Measurements from ENCODE around the gene KIAA0753.

The KIAA0753 gene

GRCh38 chr17:6547336-6547735, 93.2 kb downstream of the KIAA0753 start:
- DNase-seq (ENCODE audit: low spot score), result no peak

DNA sequence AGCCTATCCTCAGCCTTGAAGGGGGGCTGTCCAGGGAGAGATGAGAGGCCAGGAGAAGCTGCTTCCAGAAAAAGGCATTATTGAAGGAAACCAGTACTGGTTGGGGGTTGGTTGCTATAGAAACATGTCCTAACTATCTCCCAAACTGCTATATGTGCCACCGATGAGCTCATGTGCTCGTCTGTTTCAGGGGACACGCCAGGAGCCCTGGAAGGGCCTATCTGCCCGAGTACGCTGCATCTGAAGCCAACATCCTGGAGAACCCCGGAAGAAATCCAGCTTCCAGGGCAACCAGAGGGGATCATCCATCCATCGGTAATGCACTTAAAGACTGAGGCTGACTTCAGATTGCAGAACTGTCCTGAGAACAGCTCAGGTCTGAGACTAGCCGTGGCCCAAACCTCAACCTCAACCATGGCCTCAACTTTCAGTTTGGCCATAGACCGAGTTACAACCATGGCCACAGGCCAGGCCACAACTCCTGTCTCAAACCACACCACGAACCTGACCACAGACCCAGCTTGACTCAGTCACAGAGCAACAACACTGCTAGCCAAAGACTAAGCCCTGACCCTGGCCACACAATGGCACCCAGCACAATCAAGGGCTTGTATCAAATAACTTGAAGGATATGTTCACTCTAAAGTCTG, 94.3 kb downstream of the KIAA0753 start:
- DNase-seq (ENCODE audit: low spot score), result no peak

DNA sequence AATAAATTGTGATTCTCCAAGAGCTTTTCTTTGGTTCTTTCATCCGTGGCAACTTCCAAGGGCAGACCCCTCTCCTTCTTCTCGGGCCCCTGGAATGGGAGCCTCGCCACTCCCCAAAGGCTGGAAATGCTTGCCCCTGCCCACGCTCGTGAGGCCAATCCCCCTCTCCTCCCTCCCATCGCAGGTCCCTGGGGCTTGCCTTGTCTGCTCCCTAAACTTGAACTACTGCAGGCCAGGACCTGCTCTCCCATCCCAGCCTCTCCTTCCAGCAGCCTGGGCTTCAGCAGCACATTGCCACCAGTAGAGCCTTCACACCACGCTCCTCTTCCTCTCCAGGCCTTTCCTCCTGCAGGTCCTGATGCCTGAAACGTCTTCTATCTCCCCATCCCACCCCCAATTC, 95.2 kb downstream of the KIAA0753 start:
- no peak for DNase-seq (ENCODE audit: low spot score)

DNA sequence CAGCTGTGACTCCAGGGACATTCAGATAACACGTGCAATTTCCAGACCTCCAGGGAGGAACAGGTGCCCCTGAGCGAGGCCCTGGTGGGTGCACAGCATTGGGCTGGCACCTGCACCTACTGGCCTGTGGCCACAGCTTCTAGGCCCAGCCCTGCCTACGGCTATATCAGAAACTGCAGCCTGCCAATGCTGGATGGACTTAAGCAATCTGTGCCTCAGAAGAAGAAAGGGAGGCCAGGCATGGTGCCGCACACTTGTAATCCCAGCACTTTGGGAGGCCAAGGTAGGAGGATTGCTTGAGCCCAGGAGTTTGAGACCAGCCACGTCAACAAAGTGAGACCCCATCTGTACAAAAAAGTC, 96.5 kb downstream of the KIAA0753 start:
- no peak for DNase-seq (ENCODE audit: low spot score)

DNA sequence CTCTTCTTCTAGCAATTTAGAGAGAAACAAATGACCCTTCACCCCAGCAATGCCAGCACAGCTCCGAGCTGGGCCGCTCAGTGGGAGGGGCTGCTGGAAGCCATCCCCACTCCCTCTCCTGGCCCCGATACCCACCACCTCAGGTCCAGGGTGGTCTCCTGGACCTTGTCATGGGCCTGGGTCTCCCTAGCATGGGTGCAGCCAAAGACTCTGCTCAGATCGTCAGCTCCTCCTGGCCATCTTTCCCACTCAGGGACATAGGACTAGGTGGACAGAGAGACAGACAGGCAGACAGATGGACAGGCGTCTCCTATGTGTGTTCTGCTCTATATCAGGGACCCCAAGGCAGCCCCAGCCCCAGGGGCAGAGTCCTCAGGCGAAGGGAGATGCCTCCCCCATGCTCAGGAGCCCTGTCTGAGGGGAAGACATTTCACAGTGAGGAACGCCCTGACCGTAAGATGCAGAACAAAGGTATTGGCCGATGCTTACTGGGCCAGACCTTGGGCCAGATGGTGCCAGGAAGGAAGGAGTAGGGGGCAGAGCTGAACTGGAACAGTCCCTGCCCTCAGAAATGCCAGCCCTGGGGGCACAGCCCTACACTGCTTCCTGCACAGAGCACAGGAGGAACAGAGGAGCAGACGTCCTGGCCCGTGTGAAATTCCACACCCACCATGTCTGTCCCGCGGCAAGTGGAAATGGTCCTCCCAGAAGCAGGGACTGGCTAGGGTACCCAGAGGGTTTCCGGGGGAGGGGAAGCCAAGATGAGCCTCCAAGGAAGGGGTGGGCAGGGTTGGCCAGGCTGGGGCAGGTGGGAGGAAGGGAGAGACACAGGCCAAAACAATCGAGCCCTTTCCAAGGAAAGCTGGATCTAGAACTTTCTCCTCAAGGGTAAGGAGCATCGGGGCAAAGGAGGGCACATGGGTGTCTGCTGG, 97.2 kb downstream of the KIAA0753 start:
- no peak for DNase-seq (ENCODE audit: low spot score)

DNA sequence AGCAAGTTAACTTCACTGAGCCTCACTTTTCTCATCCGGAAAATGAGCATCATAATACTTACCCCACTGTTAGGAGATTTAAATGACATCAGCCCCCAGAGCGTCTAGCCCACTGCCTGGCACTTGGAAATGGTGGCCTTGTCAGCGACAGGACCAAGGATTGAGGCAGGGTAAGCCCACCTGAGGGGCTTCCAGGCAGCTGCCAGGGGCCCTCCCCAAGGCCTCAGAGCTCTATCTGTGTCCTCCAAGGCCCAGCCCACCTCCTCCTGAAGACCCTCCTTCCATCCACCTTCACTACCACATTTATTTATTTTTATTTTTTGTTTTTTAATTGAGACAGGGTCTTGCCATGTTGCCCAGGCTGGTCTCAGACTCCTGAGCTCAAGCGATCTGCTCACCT, 97.9 kb downstream of the KIAA0753 start:
- no peak for DNase-seq (ENCODE audit: low spot score)

GRCh38 chr17:6541886-6542285, 98.6 kb downstream of the KIAA0753 start:
- DNase-seq (ENCODE audit: low spot score), result no peak

DNA sequence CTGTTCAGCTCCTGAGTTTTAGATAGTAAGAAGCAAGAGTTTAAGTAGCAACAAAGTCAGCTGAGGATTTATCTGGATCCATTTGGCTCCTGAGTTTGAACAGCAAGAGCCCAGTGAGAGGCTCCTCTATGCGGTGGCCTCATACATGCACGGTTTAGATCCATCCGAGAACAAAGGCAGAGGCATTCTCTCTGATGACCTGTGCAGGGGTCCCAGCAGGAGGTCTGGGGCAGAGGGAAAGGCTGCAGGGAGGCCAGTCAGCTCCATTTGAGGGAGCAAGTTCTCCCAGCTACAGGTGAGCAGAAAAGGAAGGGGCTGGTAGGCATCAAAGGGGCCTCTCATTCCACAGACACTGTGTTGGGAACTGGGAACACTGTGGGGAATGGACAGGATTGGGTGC, 100.6 kb downstream of the KIAA0753 start:
- DNase-seq (ENCODE audit: low spot score), result no peak

- DNase-seq (ENCODE audit: low spot score), result no peak
Observed at GRCh38 chr17:6536566-6537065, 103.9 kb downstream of the KIAA0753 start.

GRCh38 chr17:6536053-6536452, 104.5 kb downstream of the KIAA0753 start:
- DNase-seq (ENCODE audit: low spot score), result no peak

- no peak for DNase-seq (ENCODE audit: low spot score)
Observed at GRCh38 chr17:6534846-6535514, 105.5 kb downstream of the KIAA0753 start.

GRCh38 chr17:6532441-6532885, 108.0 kb downstream of the KIAA0753 start:
- no peak for DNase-seq (ENCODE audit: low spot score)

- no peak for DNase-seq (ENCODE audit: low spot score)
Observed at GRCh38 chr17:6531575-6531974, 108.9 kb downstream of the KIAA0753 start.

GRCh38 chr17:6530324-6530920, 110.1 kb downstream of the KIAA0753 start:
- DNase-seq (ENCODE audit: low spot score), result no peak

GRCh38 chr17:6528557-6528956, 112.0 kb downstream of the KIAA0753 start:
- no peak for DNase-seq (ENCODE audit: low spot score)

Measured in HuH-7 (cell line).